ENCODE measurements around the gene CCDC137. TPM values are rescaled to one million over a fixed set of nuclear protein-coding genes. Genes with fewer than 3 reads are reported as not detected.

CCDC137 gene
- total and polyA plus RNA-seq, 2 of the 13 experiments (the other 11 are each of a cell fraction or from before 2014, with no cell fraction given) = 14.6 to 39.1 TPM

GRCh38 chr17:81636505-81637288, 29.8 kb upstream of the CCDC137 start, which contains the start of the genes NPLOC4 and TSPAN10 (continued):
- no peak for TF ChIP-seq USF2 (IDR thresholded peaks at IDR 0.05; ENCODE audit: low read depth, low read length)
- TF ChIP-seq USF2 (CRISPR knock-in tag; IDR thresholded peaks at IDR 0.05; ENCODE audit: borderline replicate concordance) = no peak
- TF ChIP-seq IRF2 (CRISPR knock-in tag; IDR thresholded peaks at IDR 0.05) = peak; percentile 94
- TF ChIP-seq BRCA1 (CRISPR knock-in tag; IDR thresholded peaks at IDR 0.05) = no peak; the same call in 1 of the 2 replicates
- TF ChIP-seq ELF4 (CRISPR knock-in tag; IDR thresholded peaks at IDR 0.05; ENCODE audit: borderline replicate concordance) = no peak
- peak; percentile 77; the same call in 1 of the 2 replicates for TF ChIP-seq IRF9 (CRISPR knock-in tag; IDR thresholded peaks at IDR 0.05; ENCODE audit: borderline replicate concordance)
- peak; percentile 90 for TF ChIP-seq RELA (CRISPR knock-in tag; IDR thresholded peaks at IDR 0.05)
- no peak; the same call in 1 of the 2 replicates for TF ChIP-seq ZBTB43 (CRISPR knock-in tag; conservative IDR thresholded peaks at IDR 0.05)
- TF ChIP-seq TFE3 (CRISPR knock-in tag; IDR thresholded peaks at IDR 0.05) = peak; percentile 73
- peak; percentile 61 for TF ChIP-seq HNRNPK (IDR thresholded peaks at IDR 0.05; ENCODE audit: low read depth, low read length, poor library complexity, severe bottlenecking)
- peak; percentile 87 for TF ChIP-seq POGZ (CRISPR knock-in tag; IDR thresholded peaks at IDR 0.05)
- TF ChIP-seq ETV5 (CRISPR knock-in tag; IDR thresholded peaks at IDR 0.05; ENCODE audit: borderline replicate concordance) = peak; percentile 71; the same call in 1 of the 2 replicates
- TF ChIP-seq HNRNPUL1 (IDR thresholded peaks at IDR 0.05; ENCODE audit: low read depth, low read length) = no peak
- no peak for TF ChIP-seq FOSL1 (CRISPR knock-in tag; IDR thresholded peaks at IDR 0.05; ENCODE audit: borderline replicate concordance)
- 0 out of 2 replicates have a peak, but pooled peaks have one; percentile 25 for TF ChIP-seq SP140L (CRISPR knock-in tag; IDR thresholded peaks at IDR 0.05; ENCODE audit: borderline replicate concordance)
- no peak for TF ChIP-seq PLRG1 (conservative IDR thresholded peaks at IDR 0.05)
- TF ChIP-seq STAG1 (CRISPR knock-in tag; IDR thresholded peaks at IDR 0.05) = no peak
- 0 out of 2 replicates have a peak, but pooled peaks have one; percentile 11 for TF ChIP-seq HMG20B (CRISPR knock-in tag; conservative IDR thresholded peaks at IDR 0.05)
- TF ChIP-seq, protein P1, sequence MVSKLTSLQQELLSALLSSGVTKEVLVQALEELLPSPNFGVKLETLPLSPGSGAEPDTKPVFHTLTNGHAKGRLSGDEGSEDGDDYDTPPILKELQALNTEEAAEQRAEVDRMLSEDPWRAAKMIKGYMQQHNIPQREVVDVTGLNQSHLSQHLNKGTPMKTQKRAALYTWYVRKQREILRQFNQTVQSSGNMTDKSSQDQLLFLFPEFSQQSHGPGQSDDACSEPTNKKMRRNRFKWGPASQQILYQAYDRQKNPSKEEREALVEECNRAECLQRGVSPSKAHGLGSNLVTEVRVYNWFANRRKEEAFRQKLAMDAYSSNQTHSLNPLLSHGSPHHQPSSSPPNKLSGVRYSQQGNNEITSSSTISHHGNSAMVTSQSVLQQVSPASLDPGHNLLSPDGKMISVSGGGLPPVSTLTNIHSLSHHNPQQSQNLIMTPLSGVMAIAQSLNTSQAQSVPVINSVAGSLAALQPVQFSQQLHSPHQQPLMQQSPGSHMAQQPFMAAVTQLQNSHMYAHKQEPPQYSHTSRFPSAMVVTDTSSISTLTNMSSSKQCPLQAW (CRISPR knock-in tag; IDR thresholded peaks at IDR 0.05) = no peak; the same call in 1 of the 2 replicates
- TF ChIP-seq MXI1 (IDR thresholded peaks at IDR 0.05; ENCODE audit: borderline replicate concordance, low read depth, low read length) = peak; percentile 74; the same call in 2 of the 3 replicates
